HG02981 (cell line): ENCODE results near the gene YIPF7.

Experiments used
- ATAC-seq: cut with Tn5 transposase; IDR thresholded peaks from one replicate; pipeline ENCODE4 v1.9.1; 2021; ENCODE audit warnings: mild to moderate bottlenecking, moderate library complexity; ENCODE audit not compliant: unreplicated experiment

YIPF7 gene

DNA sequence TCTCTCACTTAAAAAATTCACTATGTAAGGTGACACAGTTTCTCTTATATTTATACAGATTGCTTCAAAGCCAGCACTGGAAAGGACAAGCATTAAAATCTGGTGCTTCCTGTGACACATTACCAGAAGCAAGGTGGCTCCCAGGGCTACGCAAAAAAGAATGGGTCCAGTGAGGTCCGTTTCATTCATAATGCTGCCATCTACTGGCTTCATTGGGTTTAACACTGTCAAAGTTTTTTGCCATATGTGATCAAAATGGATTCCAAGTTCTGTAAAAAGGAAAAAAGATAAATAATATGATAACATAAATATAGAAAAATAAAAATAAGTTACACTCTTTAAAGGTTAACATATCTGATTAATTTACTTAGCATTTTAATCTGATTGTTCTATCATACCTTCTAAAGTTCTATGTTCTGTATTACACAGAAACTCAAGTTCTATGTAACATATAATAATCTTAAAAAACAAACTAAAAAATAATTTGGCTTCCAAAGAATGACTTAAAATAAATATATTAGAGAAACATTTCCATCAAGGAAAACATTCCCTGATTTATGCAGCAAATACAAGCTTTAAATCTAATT lies 22.1 kb downstream of the YIPF7 start:
- ATAC-seq = peak; percentile 98

DNA sequence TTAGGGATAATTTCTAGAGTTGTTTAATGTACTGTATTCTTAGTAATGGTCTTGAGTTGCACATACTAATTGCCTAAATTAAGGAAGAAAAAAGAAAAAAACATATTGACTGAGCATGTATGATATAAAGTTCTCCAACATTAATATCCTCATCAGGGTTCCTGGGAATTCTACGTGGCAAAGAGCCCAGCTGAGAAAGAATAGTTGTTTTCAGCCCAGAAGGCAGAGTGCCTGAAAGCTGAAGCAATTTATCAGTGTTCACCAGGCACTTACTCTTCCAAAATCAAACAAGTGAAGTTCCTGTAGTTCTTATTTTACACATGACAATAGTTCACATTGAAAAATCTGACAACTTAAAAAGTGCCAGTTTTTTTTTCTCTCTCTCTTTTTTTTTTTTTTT lies 27.7 kb downstream of the YIPF7 start:
- ATAC-seq = no peak

DNA sequence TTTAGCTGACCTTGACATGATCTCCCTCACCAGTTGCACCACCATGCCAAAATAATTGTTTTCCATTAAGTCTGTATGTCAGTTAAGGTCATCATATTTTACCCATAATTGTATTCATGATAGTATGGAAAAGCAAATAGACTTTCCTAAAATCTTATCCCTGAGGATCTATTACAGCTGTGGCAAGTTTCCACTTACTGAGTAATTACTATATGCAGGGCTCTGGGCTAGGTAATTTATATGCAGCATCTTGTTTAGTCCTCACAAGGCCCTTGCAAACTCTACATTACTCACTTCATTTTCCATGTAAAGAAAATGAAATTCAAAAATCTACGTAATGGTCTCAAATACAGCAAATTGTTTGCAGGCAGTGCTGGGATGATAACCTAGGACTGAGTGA lies 34.8 kb downstream of the YIPF7 start:
- no peak for ATAC-seq

DNA sequence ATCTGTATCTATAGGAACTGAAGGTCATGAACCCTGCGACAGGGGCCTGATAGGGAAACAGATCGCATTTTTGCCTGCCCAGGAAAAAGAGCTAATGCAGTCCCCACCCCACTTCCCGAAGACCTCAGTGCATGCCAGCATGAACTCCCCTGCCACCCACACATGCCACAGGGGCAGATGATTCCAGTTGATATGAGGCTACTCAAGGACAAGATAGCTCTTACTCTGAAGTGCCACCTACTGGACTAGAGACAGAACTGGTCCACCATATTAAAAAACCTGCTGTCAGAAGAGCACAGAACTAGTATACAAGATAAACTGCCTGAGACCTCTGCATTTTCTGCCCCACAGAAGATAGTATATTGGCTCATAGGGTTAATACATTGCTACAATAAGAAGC lies 68.0 kb downstream of the YIPF7 start:
- no peak for ATAC-seq

DNA sequence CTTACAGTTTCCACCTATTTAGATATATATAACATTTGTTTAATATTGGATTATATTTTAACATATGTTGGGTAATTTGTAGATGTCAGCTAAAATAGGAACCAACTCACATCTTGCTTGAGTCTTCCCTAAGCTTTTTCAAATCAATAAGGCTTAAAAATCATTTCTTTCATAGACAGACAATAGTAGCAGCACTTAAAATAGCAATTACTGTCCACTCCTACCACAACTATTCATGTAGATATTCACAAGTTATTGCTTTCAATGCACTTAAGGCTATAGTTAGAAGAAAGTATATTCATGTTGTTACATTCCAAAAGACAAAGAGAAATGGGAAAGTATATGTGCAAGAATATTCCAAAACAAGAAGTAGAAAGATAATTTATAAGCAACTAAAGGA lies 71.2 kb downstream of the YIPF7 start:
- ATAC-seq = no peak

DNA sequence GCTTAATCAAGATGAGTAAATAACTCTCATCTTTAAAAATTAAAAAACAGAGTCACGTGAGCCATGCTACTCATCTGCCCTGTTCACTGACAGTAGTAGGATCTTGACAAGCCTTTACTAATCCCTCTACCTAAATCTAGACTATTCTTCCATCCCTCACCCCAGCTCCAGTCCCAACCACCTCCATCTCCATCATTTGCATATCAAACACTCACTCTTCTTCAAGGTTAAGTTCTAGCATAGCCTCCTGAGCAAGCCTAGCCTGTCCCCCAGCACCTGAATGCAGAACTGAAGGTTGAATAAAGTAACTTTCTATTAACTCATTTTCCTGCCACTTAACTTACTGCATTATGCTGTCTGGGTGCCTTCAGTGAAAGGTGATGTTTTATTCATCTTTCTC lies 72.5 kb downstream of the YIPF7 start:
- ATAC-seq = no peak
